ENCODE measurements around the gene SIK3.

Gene SIK3

GRCh38 chr11:116927163-116927974 lies 170.9 kb downstream of the SIK3 start:
- peaks cover 51 to 69% (median 62%) of the 10 kb centered on the region in 4 experiments for H3K4me1 ChIP-seq (ENCODE audit: control extremely low read depth in 1 of 4, control insufficient read depth in 4 of 4, insufficient read depth in 4 of 4, low read length in 3 of 4)
- no peaks in the 10 kb centered on the region for H3K27me3 ChIP-seq (replicated peaks in 2 of 5; ENCODE audit: control insufficient read depth in 4 of 5, insufficient read depth in 5 of 5, low read length in 4 of 5)
- ChIA-PET POLR2A (interaction anchor here (0.5 kb wide), 1 partner anchor 49 kb away, joined by 3 read pairs; no protein-coding TSS in a partner anchor), CTCF (interaction anchor here (0.6 to 2.7 kb wide), 10 partner anchors 10 to 181 kb away, joined by 3 to 14 read pairs (median 3); partner anchors contain the start of gene SIK3)
- 40% methylated on average over 8 of the region's 11 CpGs for WGBS (ENCODE audit: insufficient coverage)
- H3K36me3 ChIP-seq (ENCODE audit: control insufficient read depth in 4 of 4, insufficient read depth in 4 of 4, low read length in 3 of 4): peaks cover 4 to 14% (median 13%) of the 10 kb centered on the region in 4 experiments
- H3K27ac ChIP-seq (ENCODE audit: insufficient read depth in 1 of 2, low read depth in 1 of 2, low read length in 2 of 2, poor library complexity in 1 of 2, severe bottlenecking in 2 of 2): peak overlapping the region; percentile 10 to 97
- peak; percentile 62 to 82 (median 78) for DNase-seq
- no peaks in the 10 kb centered on the region for H3K9me3 ChIP-seq (ENCODE audit: control extremely low read depth in 1 of 5, control insufficient read depth in 4 of 5, insufficient read depth in 2 of 5, low read depth in 1 of 5, low read length in 4 of 5)
- H3K4me3 ChIP-seq (ENCODE audit: control insufficient read depth in 1 of 7, extremely low read depth in 1 of 7, insufficient read depth in 4 of 7, low read depth in 2 of 7, low read length in 6 of 7): peak overlapping the region in 3 of 7 experiments; percentile 1 to 42 (median 41)

GRCh38 chr11:116925050-116925449 lies 173.2 kb downstream of the SIK3 start:
- ChIA-PET CTCF (interaction anchor here (0.7 to 2.7 kb wide), 8 partner anchors 8 to 174 kb away, joined by 3 to 14 read pairs (median 4); partner anchors contain the start of gene SIK3), POLR2A (no interaction called here)
- Histone ChIP-seq H3K9me3 (ENCODE audit: control extremely low read depth in 1 of 5, control insufficient read depth in 4 of 5, insufficient read depth in 2 of 5, low read depth in 1 of 5, low read length in 4 of 5) (no peaks in the 10 kb centered on the region), H3K4me1 (ENCODE audit: control extremely low read depth in 1 of 4, control insufficient read depth in 4 of 4, insufficient read depth in 4 of 4, low read length in 3 of 4) (peaks cover 30 to 47% (median 39%) of the 10 kb centered on the region in 4 experiments), H3K36me3 (ENCODE audit: control insufficient read depth in 4 of 4, insufficient read depth in 4 of 4, low read length in 3 of 4) (peaks cover 8 to 25% (median 15%) of the 10 kb centered on the region in 4 experiments), H3K4me3 (ENCODE audit: control insufficient read depth in 1 of 7, extremely low read depth in 1 of 7, insufficient read depth in 4 of 7, low read depth in 2 of 7, low read length in 6 of 7) (no peak overlapping the region), H3K27ac (ENCODE audit: insufficient read depth in 1 of 2, low read depth in 1 of 2, low read length in 2 of 2, poor library complexity in 1 of 2, severe bottlenecking in 2 of 2) (no peak overlapping the region), H3K27me3 (replicated peaks in 2 of 5; ENCODE audit: control insufficient read depth in 4 of 5, insufficient read depth in 5 of 5, low read length in 4 of 5) (no peaks in the 10 kb centered on the region)
- DNase-seq: no peak
- WGBS (ENCODE audit: insufficient coverage): 76% methylated on average over 3 of the region's 8 CpGs

GRCh38 chr11:116918925-116919655 lies 179.1 kb downstream of the SIK3 start:
- no peaks in the 10 kb centered on the region for H3K9me3 ChIP-seq (ENCODE audit: control extremely low read depth in 1 of 5, control insufficient read depth in 4 of 5, insufficient read depth in 2 of 5, low read depth in 1 of 5, low read length in 4 of 5)
- POLR2A ChIA-PET: no interaction called here
- peaks cover 0 to 3% (median 1%) of the 10 kb centered on the region in 4 experiments for H3K4me1 ChIP-seq (ENCODE audit: control extremely low read depth in 1 of 4, control insufficient read depth in 4 of 4, insufficient read depth in 4 of 4, low read length in 3 of 4)
- no peak for DNase-seq
- H3K36me3 ChIP-seq (ENCODE audit: control insufficient read depth in 4 of 4, insufficient read depth in 4 of 4, low read length in 3 of 4): peaks cover 4 to 15% (median 5%) of the 10 kb centered on the region in 4 experiments
- H3K27me3 ChIP-seq (replicated peaks in 2 of 5; ENCODE audit: control insufficient read depth in 4 of 5, insufficient read depth in 5 of 5, low read length in 4 of 5): no peaks in the 10 kb centered on the region
- CTCF ChIA-PET: interaction anchor here (0.9 to 1.2 kb wide), 4 partner anchors 18 to 187 kb away, joined by 3 to 5 read pairs (median 4); no protein-coding TSS in a partner anchor
- H3K4me3 ChIP-seq (ENCODE audit: control insufficient read depth in 1 of 7, extremely low read depth in 1 of 7, insufficient read depth in 4 of 7, low read depth in 2 of 7, low read length in 6 of 7): no peak overlapping the region
- no peak overlapping the region for H3K27ac ChIP-seq (ENCODE audit: insufficient read depth in 1 of 2, low read depth in 1 of 2, low read length in 2 of 2, poor library complexity in 1 of 2, severe bottlenecking in 2 of 2)
- 100% methylated on average over 3 of the region's 3 CpGs for WGBS (ENCODE audit: insufficient coverage)

GRCh38 chr11:116917632-116918031 lies 180.6 kb downstream of the SIK3 start:
- no peak for DNase-seq
- Histone ChIP-seq H3K27me3 (replicated peaks in 2 of 5; ENCODE audit: control insufficient read depth in 4 of 5, insufficient read depth in 5 of 5, low read length in 4 of 5) (no peaks in the 10 kb centered on the region), H3K36me3 (ENCODE audit: control insufficient read depth in 4 of 4, insufficient read depth in 4 of 4, low read length in 3 of 4) (peaks cover 4 to 11% (median 5%) of the 10 kb centered on the region in 4 experiments), H3K27ac (ENCODE audit: insufficient read depth in 1 of 2, low read depth in 1 of 2, low read length in 2 of 2, poor library complexity in 1 of 2, severe bottlenecking in 2 of 2) (no peak overlapping the region), H3K4me3 (ENCODE audit: control insufficient read depth in 1 of 7, extremely low read depth in 1 of 7, insufficient read depth in 4 of 7, low read depth in 2 of 7, low read length in 6 of 7) (no peak overlapping the region), H3K4me1 (ENCODE audit: control extremely low read depth in 1 of 4, control insufficient read depth in 4 of 4, insufficient read depth in 4 of 4, low read length in 3 of 4) (peaks cover 0 to 11% (median 2%) of the 10 kb centered on the region in 4 experiments), H3K9me3 (ENCODE audit: control extremely low read depth in 1 of 5, control insufficient read depth in 4 of 5, insufficient read depth in 2 of 5, low read depth in 1 of 5, low read length in 4 of 5) (no peaks in the 10 kb centered on the region)
- 100% methylated on average over 2 of the region's 5 CpGs for WGBS (ENCODE audit: insufficient coverage)
- ChIA-PET POLR2A (no interaction called here), CTCF (interaction anchor here (1.2 to 1.7 kb wide), 5 partner anchors 8 to 30 kb away, joined by 3 to 8 read pairs (median 3); no protein-coding TSS in a partner anchor)

DNA sequence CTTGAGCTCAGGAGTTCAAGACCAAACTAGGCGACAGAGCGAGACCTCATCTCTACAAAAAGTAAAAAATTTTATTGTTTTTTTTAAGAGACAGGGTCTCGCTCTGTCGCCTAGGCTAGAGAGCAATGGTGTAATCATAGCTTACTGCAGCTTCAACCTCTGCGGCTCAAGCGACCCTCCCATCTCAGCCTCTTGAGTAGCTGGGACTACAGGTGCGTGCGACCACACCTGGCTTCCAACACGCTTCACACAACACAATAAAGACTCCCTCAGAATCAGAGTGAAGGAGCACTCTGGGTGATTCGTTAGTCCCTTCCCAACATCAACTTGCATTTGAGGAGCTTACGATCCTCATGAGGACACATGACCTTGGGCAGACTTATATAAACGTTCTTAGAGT lies 181.3 kb downstream of the SIK3 start:
- no peaks in the 10 kb centered on the region for H3K9me3 ChIP-seq (ENCODE audit: control extremely low read depth in 1 of 5, control insufficient read depth in 4 of 5, insufficient read depth in 2 of 5, low read depth in 1 of 5, low read length in 4 of 5)
- no peaks in the 10 kb centered on the region for H3K27me3 ChIP-seq (replicated peaks in 2 of 5; ENCODE audit: control insufficient read depth in 4 of 5, insufficient read depth in 5 of 5, low read length in 4 of 5)
- no peak overlapping the region for H3K4me3 ChIP-seq (ENCODE audit: control insufficient read depth in 1 of 7, extremely low read depth in 1 of 7, insufficient read depth in 4 of 7, low read depth in 2 of 7, low read length in 6 of 7)
- peaks cover 0 to 11% (median 2%) of the 10 kb centered on the region in 4 experiments for H3K4me1 ChIP-seq (ENCODE audit: control extremely low read depth in 1 of 4, control insufficient read depth in 4 of 4, insufficient read depth in 4 of 4, low read length in 3 of 4)
- DNase-seq: no peak
- WGBS (ENCODE audit: insufficient coverage): 91% methylated on average over 9 of the region's 12 CpGs
- peaks cover 5 to 7% (median 6%) of the 10 kb centered on the region in 4 experiments for H3K36me3 ChIP-seq (ENCODE audit: control insufficient read depth in 4 of 4, insufficient read depth in 4 of 4, low read length in 3 of 4)
- CTCF ChIA-PET: interaction anchor here (0.7 to 1.7 kb wide), 5 partner anchors 8 to 29 kb away, joined by 3 to 8 read pairs (median 4); no protein-coding TSS in a partner anchor
- no peak overlapping the region for H3K27ac ChIP-seq (ENCODE audit: insufficient read depth in 1 of 2, low read depth in 1 of 2, low read length in 2 of 2, poor library complexity in 1 of 2, severe bottlenecking in 2 of 2)
- POLR2A ChIA-PET: no interaction called here

DNA sequence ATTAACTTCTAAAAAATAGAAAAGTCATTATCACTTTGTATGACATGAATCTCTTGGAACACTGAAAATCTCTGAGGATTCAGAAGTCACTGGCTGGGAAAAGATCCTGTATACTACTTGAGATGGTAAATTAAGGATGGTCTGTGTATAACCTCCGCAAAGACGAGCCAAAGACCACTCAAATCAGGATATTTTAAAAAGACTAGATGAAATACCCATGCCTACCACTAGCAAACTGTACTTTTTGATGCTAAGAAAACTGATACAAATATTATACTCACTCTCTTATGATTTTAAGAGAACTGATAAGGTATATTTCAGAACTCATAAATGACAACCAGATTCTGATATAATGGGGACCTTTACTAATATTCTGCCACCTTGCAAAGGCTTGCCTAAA lies 182.2 kb downstream of the SIK3 start:
- no peak overlapping the region for H3K4me3 ChIP-seq (ENCODE audit: control insufficient read depth in 1 of 7, extremely low read depth in 1 of 7, insufficient read depth in 4 of 7, low read depth in 2 of 7, low read length in 6 of 7)
- WGBS (ENCODE audit: insufficient coverage): no CpG with 5 or more reads among the region's 2 CpGs
- H3K4me1 ChIP-seq (ENCODE audit: control extremely low read depth in 1 of 4, control insufficient read depth in 4 of 4, insufficient read depth in 4 of 4, low read length in 3 of 4): peaks cover 0 to 11% (median 2%) of the 10 kb centered on the region in 4 experiments
- POLR2A ChIA-PET: no interaction called here
- H3K9me3 ChIP-seq (ENCODE audit: control extremely low read depth in 1 of 5, control insufficient read depth in 4 of 5, insufficient read depth in 2 of 5, low read depth in 1 of 5, low read length in 4 of 5): no peaks in the 10 kb centered on the region
- CTCF ChIA-PET: interaction anchor here (0.7 to 1.0 kb wide), 2 partner anchors 11 kb away, joined by 3 to 6 read pairs; no protein-coding TSS in a partner anchor
- H3K36me3 ChIP-seq (ENCODE audit: control insufficient read depth in 4 of 4, insufficient read depth in 4 of 4, low read length in 3 of 4): peaks cover 5 to 7% (median 5%) of the 10 kb centered on the region in 4 experiments
- no peak overlapping the region for H3K27ac ChIP-seq (ENCODE audit: insufficient read depth in 1 of 2, low read depth in 1 of 2, low read length in 2 of 2, poor library complexity in 1 of 2, severe bottlenecking in 2 of 2)
- DNase-seq: no peak
- no peaks in the 10 kb centered on the region for H3K27me3 ChIP-seq (replicated peaks in 2 of 5; ENCODE audit: control insufficient read depth in 4 of 5, insufficient read depth in 5 of 5, low read length in 4 of 5)
